HTR-8/SVneo (cell line): ENCODE data around the gene KIAA0586.
"Not testable (repeated sequence)": the region's sequence is repeated elsewhere in the genome, so short reads cannot be mapped to it uniquely, and the experiment has no call there.

Source experiments
- DNase-seq: peaks from one replicate; pipeline ENCODE4 v3.0.0; 2011; ENCODE audit warnings: low spot score, mixed read lengths; ENCODE audit not compliant: insufficient read length
- FAIRE-seq: peaks from 2 replicates; lab custom pipeline; 2011; peaks lifted over from hg19 to GRCh38; lab: Jason Lieb, UNC

The KIAA0586 gene

DNA sequence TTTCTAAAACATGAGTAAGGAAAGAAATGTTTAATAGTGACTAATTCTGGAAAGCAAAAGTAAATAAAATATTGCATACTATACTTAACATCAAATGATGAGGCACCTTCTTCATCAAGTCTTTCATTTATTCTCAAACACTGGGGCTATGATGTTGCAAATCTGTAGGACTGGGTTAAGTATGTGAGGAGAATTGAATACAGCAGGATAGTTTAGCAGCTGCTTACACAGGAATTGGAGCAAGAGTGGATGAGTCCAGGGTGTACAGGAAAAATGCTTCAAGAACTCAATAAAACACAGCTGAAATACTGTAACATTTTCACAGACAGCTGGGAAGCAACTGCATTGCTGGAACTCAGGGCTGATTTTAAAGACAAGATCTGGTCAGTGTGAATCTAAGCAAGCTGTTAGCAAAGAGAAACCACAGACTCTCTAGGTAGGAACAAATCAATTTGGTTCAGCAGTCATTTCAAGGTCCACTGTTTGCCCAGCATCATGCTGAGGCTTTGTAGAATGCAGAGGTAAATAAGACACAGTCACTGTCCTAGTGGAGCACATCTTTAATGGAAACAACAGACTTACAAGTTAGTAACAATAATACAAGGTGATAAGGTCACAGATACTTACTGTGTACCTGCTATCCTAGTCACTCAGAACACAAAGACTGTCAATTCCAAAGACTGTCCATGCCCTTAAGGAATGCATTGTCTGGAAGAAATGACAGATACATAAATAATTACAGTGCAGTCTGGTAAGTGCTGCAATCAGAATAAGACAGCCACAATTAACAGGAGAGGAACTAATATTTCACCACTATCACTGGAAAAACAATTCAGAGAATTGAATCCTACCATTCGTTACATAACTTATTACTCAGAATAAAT, 113.5 kb downstream of the KIAA0586 start:
- FAIRE-seq (peak; percentile 91), DNase-seq (no peak)

DNA sequence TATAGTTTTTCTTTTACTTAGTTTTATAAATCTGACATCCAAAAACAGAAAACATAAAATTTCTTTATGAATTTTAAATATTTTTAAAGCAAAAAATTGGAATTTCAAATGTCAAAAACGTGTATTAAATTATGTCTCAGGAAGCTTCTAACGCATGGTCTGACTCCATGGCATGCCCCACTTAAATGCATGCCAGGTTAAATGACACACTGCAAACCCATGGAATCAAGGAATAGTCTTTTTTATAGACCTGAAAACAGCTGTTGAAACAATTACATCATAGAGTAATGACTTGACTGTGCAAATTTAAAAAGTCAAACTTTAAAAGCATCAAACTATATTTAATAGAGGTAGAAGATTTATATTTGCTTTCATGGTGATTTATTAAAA, 114.1 kb downstream of the KIAA0586 start:
- FAIRE-seq (no peak), DNase-seq (no peak)

DNA sequence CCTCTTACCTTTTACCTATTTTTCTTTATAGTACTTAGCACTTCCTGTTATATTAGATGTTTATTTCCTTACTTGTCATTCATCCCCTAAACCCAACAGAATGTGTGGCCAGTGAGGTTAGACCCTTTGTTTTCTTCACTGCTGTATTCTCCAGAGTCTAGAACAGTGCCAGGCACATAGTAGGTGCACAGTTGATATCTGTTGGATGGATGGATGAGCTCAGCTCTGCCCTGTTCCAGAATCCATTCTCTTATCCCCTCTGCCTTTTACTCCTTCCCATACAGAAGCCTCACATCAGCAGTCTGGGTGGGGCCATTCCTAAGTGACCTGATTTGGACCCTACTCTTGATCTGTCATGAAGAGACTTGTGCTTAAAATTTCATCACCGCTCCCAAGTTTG, 115.7 kb downstream of the KIAA0586 start:
- FAIRE-seq (peak; percentile 75), DNase-seq (no peak)

DNA sequence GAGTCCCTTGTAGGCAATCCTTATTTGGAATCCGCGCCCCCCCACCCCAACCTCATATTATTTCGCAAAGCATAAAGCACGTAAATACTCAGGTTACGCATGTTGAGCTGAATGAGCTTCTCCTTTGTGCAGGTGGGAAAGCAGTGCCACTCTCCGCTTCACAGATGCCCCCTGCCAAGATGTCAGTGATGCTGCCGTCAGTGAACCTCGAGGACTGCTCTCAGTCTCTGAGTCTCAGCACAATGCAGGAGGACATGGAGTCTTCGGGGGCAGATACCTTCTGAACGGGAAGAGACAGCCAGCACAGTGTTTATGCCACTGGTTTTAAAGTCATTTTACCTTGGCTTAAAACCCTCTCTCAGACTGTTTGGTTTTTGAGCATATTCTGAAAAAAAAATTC, 120.1 kb downstream of the KIAA0586 start:
- no peak for FAIRE-seq

DNA sequence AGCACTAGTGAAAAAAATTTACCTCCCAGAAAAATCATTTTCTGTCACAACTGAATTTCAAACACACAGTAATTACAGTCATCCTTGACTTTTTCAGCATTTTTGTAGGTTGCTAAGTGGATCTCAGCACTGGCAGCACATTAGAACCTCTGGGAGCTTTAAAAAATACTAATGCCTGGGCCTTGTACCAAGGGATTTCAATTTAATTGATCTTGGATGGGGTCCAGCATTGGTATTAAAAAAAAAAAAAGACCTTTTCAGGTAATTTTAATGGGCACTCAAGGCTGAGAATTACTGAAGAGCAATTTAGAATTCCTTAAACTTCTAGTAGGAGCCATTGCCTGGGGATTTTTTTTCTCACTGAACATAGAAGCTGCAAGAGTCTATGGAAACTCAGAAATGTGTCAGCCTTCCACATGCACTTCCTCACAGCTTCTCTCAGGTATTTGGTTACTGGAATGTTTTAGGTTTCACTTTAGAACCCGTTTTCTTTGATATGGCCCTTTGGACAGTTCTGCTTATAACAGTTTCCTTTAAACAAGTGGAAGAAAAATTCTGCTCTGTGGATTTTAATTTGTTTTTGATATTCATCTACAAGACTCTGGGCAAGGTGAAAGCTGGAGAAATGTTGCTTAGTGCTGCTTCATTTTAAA, 121.7 kb downstream of the KIAA0586 start:
- no peak for FAIRE-seq
- no peak for DNase-seq

More for the DNA sequence above, 120.1 kb downstream of the KIAA0586 start:
- DNase-seq: no peak

DNA sequence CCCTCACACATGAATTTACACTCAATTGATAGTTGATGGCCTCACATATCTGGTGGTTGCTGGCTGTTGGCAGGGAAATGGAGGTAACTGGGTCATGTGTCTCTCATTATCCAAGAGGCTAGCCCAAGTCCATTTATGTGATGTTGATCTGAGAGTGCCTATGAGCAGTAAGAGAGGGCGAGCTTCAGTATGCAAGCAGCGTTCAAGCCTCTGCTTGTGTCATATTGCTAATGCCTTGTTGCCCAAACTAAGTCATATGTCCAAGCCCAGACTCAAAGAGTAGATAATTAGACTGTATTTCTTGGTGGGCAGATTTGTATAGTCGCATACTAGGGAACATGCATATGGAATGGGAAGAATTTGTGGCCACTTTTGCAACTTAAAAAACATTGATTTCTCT, 126.4 kb downstream of the KIAA0586 start:
- FAIRE-seq (peak; percentile 98), DNase-seq (no peak)

DNA sequence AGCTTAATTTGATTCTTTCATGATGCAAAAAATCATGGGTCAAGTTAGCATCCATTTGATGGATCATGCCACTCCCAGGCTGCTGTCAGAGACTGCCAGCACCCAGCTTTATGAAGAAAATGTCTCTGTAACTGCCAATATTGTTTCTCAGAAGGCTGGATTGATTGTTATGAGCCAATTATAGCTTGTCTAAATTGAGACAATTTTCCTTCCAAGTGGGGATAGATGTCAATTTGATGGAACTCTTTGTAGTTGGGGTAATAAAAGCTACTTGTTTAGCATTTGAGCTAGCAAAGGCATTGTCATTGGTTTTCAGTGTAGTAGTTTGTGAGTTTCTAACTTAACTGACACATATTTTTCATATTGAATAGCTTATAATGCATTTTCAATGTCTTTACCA, 128.1 kb downstream of the KIAA0586 start:
- FAIRE-seq (no peak), DNase-seq (no peak)

DNA sequence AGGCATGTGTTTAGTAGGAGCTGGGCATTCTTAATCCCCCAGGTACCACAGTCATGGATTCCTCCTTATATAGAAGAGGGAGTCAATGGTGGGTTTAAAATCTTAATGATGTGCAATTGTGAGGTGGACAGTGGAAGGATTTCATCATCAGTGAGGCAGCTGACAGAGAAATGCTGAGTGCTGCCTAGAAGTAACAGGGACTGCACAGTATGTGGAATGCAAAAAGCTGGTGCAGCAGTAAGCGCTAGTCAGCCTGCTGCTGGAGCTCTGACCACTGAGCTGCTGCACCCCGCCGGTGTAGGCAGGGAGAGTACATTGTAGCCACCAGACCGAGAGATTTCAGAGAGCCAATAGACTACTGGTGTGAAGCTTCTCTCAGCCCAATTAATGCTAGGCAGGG, 129.7 kb downstream of the KIAA0586 start:
- FAIRE-seq: peak; percentile 95

DNA sequence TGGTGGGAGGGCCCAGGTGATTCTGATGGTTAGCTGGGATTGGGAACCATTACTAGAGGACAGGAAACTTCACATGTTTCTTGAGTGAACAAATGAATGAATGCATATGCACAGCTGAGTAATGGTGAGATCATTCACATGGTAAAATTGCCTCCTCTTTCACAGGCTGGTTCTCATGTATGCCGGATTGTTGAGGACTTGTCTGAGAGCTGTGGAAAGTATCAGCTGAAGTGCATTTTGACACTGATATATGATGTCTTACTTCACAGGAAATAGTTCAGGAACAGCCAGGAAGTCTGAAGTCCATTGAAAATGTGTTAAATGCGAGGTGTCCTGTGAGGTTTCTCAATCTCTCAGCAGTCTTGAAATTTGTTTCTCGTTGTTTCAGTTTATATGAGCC, 132.7 kb downstream of the KIAA0586 start:
- DNase-seq: peak; percentile 46
- FAIRE-seq: peak; percentile 98

More for the DNA sequence above, 129.7 kb downstream of the KIAA0586 start:
- DNase-seq: no peak

DNA sequence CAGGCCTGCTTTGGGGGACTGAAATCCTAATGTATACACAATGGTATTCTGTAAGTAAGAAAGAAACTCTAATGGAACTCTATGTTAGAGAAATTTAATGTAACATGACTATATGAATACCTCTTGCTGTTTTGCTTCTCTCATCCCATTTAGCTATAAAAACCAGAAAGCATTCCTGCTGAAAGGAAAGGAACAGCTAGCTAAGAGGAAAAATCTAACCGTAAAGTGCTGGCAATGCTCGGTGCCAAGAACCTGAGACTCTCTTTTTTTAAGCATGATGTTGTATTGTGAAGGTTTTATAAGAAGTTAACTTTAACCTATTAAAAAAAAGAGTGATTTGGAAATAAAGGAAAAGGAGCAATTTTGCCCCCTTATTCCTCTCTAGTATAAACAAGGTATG, 134.6 kb downstream of the KIAA0586 start:
- DNase-seq (no peak), FAIRE-seq (peak; percentile 20)

DNA sequence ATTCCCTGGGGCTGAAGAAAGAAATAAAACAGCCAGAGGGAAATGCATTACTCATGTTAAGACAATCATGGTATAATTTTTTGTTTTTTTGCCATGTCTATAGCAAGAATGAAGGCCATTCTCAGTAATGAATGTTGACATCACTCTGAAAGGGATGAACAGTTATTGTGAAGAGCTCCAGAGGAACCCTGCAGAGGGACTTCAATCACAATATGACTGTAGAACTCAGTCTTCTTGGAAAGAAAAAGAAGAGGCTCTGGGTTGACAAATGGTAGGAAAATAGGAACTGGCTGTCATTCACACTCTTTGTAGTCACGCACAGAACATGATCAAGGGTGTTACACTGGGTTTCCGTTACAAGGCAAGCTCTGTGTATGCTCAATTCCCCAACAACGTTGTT, 136.5 kb downstream of the KIAA0586 start:
- no peak for FAIRE-seq
- no peak for DNase-seq

DNA sequence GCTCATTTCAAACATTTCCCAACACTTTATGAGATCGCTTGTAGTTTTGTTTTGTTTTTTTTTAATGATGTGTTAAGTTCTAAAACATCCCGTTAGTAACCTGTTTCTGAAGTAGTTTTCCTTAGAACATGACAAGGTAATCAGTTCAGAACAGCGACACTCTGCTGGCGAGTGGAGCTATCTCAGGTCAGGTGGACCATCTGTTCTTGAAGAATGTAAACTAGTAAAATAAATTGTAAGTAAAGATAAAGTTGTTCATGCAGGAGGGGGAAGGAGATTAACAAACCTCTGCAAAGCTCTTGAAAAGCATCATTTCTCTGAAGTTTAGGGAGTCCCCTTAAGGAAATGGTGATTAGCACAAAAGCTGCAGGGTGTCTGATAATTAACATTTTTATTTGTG, 138.3 kb downstream of the KIAA0586 start:
- no peak for DNase-seq
- peak; percentile 63 for FAIRE-seq

DNA sequence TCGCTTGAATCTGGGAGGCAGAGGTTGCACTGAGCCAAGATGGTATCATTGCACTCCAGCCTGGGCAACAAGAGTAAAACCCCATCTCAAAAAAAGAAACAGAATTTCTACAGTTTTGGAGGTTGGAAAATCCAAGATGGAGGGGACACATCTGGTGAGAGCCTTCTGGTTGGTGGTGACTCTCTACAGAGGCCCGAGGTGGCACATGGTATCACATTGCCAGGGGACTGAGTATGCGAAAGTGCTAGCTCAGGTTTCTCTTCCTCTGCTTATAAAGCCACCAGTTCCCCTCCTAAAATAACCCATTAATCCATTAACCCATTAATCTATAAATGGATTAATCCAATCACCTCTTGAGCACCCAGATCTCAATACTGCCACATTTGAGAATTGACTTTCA, 139.5 kb downstream of the KIAA0586 start:
- DNase-seq (no peak), FAIRE-seq (peak; percentile 33)

DNA sequence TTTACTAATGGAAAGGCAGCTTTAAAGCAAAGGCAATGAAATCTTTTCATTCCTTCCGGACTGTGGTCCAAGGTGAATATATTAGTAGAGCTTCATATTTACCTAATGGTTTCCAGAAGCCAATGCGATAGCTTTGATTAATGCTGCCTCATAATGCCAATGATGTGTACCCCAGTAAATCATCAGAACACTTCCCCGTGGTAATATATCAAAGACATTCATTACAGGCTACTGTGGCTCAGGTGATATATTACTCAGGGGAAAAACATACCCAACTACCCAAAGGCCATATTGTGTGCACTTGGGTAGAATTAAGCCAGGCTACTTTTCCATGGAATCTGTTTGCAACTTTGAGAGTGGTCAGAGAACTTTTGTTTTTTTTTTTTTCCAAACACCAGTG, 140.8 kb downstream of the KIAA0586 start:
- no peak for FAIRE-seq
- no peak for DNase-seq

DNA sequence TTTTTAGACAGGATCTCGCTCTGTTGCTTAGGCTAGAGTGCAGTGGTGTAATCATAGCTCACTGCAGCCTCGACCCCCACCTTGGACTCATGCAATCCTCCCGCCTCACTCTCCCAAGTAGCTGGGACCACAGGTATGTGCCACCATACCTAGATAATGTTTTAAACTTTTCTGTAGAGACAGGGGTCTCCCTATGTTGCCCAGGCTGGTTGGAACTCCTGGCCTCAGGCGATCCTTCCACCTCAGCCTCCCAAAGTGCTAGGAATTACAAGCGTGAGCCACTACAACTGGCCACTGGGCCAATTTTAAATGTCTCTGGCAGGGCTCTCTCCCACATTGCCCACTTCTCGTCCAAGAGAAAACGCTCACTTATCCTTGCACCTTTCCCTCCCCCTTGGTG, 143.7 kb downstream of the KIAA0586 start:
- FAIRE-seq (peak; percentile 65), DNase-seq (no peak)

DNA sequence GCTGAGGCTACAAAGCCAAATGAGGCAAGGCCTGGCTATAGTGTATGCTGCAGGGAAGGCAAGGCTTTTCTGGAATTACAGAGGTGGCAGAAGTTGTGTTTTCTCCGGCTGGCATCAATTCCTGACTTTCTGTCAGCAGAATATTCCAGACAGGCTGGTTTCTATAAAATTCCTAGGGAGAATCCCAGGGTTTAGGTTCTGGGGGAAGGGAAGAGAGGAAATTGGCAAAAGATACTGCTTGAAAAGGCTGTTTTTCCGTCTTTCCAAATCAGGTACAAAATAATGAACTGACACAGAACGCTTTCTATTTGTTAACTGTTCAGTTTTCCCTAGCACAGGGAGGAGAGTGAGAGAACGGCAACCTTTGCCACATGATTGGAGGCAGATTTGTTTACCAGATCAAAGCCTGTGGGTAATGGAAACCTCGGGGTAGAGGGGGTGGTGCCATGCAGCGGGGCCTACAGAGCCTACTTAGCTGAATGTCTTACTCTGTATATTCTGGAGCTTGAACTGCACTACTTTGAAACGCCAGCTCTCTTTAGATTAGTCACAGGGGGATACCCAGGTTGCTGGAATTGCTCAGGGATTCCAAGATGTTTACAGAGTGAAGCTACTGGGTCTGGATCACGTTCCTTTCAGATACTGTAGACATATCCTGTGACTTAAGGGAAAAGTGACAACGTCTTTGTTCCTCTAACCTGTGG, 144.4 kb downstream of the KIAA0586 start:
- DNase-seq (peak; percentile 59), FAIRE-seq (peak; percentile 93)

DNA sequence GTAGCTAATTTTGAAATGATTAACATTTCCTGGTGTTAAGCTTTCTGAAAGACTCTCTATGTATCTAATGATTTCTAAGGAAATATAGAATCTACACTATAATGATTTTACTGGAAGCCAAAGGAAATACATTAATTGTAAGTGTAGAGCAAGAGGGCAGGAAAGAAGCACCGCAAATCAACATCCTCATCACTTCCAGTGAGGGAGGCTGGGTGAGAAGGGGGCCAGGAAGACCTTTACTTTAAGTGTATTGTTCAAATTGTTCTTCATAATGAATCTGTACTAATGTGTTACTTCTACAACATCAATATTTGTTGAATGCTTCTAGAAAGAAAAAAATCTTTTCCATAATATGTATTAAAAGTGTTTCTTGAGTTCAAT, 144.9 kb downstream of the KIAA0586 start:
- DNase-seq (no peak), FAIRE-seq (no peak)

DNA sequence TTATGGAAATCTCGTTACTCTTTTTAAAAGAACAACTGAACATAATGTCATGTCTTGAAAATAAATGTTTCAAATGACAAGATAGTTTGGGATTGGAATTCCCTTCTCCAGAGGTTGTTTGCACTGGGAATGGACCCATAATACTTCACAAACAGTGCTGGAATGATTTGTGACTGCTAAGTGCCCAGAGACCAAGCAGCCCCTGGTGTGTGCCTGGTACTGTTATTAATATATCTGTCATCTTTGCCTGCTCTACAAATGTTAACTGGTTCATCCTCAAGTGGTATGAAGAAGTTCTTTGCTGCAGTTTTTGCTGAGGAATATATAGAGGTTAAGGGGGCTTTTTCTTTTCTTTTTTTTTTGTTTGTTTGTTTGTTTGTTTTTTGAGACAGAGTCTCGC, 145.3 kb downstream of the KIAA0586 start:
- FAIRE-seq: peak; percentile 83

DNA sequence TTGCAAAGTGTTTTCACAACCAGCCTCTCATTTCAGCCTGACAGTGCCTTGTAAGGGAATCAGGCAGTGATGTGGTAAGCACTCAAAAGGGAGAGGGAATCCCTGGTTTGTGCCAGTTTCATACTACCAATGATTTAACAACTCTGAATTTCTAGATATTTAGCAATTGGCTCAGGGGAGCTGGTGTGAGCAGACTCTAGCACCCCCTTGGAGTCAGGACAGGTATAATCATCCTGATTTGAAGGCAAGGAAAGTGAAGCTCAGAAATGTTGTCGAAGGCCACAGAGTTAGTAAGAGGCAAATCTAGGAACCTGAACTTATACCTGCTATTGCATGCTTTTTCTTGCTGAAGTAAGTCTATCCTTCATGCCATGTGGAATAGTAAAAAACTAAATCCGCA, 147.1 kb downstream of the KIAA0586 start:
- DNase-seq (no peak), FAIRE-seq (peak; percentile 94)

More for the DNA sequence above, 145.3 kb downstream of the KIAA0586 start:
- DNase-seq: no peak

DNA sequence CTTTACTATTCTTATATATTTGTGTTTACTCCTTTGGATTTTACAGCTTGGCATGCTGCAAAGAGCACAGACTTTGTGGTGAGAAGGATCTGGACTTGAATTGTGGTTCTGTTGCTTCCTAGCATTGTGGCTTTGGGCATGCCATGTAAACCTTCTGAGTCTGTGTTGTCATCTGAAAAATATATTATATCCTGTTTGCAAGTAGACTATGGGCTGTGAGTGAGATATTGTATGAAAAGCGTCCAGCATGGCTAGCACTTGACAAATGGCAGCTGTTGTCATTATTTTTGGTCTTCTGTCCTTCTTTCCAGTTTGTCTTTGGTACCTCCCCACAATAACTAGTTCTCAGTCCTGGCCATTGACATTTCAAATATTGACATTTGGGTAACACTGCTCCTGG, 148.4 kb downstream of the KIAA0586 start:
- FAIRE-seq: no peak

DNA sequence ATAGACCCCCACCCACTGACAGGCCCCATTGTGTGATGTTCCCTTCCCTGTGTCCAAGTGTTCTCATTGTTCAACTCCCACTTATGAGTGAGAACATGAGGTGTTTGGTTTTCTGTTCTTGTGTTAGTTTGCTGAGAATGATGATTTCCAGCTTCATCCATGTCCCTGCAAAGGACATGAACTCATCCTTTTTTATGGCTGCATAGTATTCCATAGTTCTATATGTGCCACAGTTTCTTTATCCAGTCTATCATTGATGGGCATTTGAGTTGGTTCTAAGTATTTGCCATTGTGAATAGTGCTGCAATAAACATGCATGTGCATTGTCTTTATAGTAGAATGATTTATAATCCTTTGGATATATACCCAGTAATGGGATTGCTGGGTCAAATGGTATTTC, 152.5 kb downstream of the KIAA0586 start:
- DNase-seq, FAIRE-seq: not testable (repeated sequence)

More for the DNA sequence above, 148.4 kb downstream of the KIAA0586 start:
- DNase-seq: no peak
